OCI-LY7 (cell line): ENCODE results near the gene IST1.

Experiments
- EZH2phosphoT487 ChIP-seq: fragments of 200-600 bp; sonication (generic); IDR thresholded peaks from 2 replicates; pipeline ENCODE4 v1.6.1; 2018; ENCODE audit warnings: low read depth, borderline replicate concordance, mild to moderate bottlenecking, mixed run types, antibody characterized with exemption, low read length, moderate library complexity, mixed read lengths
- TF ChIP-seq, protein P1 (sequence below): fragments of 200-600 bp; sonication (generic); conservative IDR thresholded peaks from 2 replicates; pipeline ENCODE4 v1.5.1; 2014; ENCODE audit warnings: mild to moderate bottlenecking, antibody characterized with exemption, low read length, moderate library complexity, mixed read lengths

DNA sequence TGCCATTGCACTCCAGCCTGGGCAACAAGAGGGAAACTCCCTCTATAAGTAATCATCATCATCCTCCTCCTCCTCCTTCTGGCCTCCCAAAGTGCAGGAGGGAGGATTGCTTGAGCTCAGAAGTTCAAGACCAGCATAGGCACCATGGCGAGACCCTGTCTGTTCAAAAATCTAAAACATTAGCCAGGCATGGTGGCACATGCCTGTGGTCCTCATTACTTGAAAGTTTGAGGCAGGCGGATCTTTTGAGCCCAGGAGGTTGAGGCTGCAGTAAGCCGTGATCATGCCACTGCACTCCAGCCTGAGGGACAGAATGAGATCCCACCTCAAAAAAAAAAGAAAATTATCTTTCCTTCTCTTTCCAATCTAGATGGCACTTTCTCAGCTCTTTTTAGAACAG is 77.0 kb downstream of the IST1 start:
- TF ChIP-seq, protein P1, sequence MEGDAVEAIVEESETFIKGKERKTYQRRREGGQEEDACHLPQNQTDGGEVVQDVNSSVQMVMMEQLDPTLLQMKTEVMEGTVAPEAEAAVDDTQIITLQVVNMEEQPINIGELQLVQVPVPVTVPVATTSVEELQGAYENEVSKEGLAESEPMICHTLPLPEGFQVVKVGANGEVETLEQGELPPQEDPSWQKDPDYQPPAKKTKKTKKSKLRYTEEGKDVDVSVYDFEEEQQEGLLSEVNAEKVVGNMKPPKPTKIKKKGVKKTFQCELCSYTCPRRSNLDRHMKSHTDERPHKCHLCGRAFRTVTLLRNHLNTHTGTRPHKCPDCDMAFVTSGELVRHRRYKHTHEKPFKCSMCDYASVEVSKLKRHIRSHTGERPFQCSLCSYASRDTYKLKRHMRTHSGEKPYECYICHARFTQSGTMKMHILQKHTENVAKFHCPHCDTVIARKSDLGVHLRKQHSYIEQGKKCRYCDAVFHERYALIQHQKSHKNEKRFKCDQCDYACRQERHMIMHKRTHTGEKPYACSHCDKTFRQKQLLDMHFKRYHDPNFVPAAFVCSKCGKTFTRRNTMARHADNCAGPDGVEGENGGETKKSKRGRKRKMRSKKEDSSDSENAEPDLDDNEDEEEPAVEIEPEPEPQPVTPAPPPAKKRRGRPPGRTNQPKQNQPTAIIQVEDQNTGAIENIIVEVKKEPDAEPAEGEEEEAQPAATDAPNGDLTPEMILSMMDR: no peak
- no peak for TF ChIP-seq EZH2phosphoT487
